HG03196 (cell line): ENCODE data around the gene MSH5.
A peak's percentile ranks its signal among the peaks of the same experiment; 100 is the strongest.
"Not testable (repeated sequence)": the region's sequence is repeated elsewhere in the genome, so short reads cannot be mapped to it uniquely, and the experiment has no call there.

Experiments
- ATAC-seq: cut with Tn5 transposase; IDR thresholded peaks from one replicate; pipeline ENCODE4 v1.9.1; 2021; ENCODE audit not compliant: unreplicated experiment

MSH5 gene

GRCh38 chr6:31796993-31797385, 57.2 kb downstream of the MSH5 start:
- no peak for ATAC-seq

GRCh38 chr6:31797588-31797987, 57.8 kb downstream of the MSH5 start:
- no peak for ATAC-seq

- ATAC-seq = no peak
Measured at GRCh38 chr6:31799781-31800180, 60.0 kb downstream of the MSH5 start.

- not testable (repeated sequence) for ATAC-seq
Measured at GRCh38 chr6:31801031-31801927, 61.5 kb downstream of the MSH5 start.

GRCh38 chr6:31805939-31806469, 66.2 kb downstream of the MSH5 start:
- peak; percentile 24 for ATAC-seq

GRCh38 chr6:31806470-31807272, 66.9 kb downstream of the MSH5 start, which contains the start of gene LSM2:
LSM2 (minus strand) TSS chr6:31806966; CDS start chr6:31806757, 209 bp downstream.
- ATAC-seq = peak; percentile 83

- not testable (repeated sequence) for ATAC-seq
Measured at GRCh38 chr6:31808599-31808998, 68.8 kb downstream of the MSH5 start.

- no peak for ATAC-seq
Measured at GRCh38 chr6:31811645-31812044, 71.8 kb downstream of the MSH5 start.
